ENCODE measurements around the gene OR10G4.
A peak's percentile ranks its signal among the peaks of the same experiment; 100 is the strongest.
"Not testable (repeated sequence)": the region's sequence is repeated elsewhere in the genome, so short reads cannot be mapped to it uniquely, and the experiment has no call there.

Gene OR10G4

GRCh38 chr11:124012697-124013096, at the start of gene OR10G4:
Gene OR10G4 (plus strand): TSS chr11:124012997. CDS start chr11:124015575, 2,578 bp downstream.
- no peak for DNase-seq (ENCODE audit: low read depth in 2 of 2)

- DNase-seq (ENCODE audit: low read depth in 2 of 2), result peak; percentile 20 to 21
Measured at GRCh38 chr11:123973816-123974215, 39.0 kb upstream of the OR10G4 start.

GRCh38 chr11:123976770-123977560, 35.8 kb upstream of the OR10G4 start:
- no peak for DNase-seq (ENCODE audit: low read depth in 2 of 2)

GRCh38 chr11:123977731-123978347, 35.0 kb upstream of the OR10G4 start, which contains the start of gene OR10S1:
Gene OR10S1 (minus strand): TSS chr11:123977781. CDS start chr11:123977664, 117 bp downstream.
- no peak for DNase-seq (ENCODE audit: low read depth in 2 of 2)

- DNase-seq (ENCODE audit: low read depth in 2 of 2), result no peak
Measured at GRCh38 chr11:123979311-123979710, 33.5 kb upstream of the OR10G4 start.

- no peak for DNase-seq (ENCODE audit: low read depth in 2 of 2)
Measured at GRCh38 chr11:123995119-123995518, 17.7 kb upstream of the OR10G4 start, which contains the start of gene OR10G6. Gene OR10G6 (minus strand): TSS chr11:123995161. CDS start chr11:123995161, 0 bp downstream.

- not testable (repeated sequence) for DNase-seq (ENCODE audit: low read depth in 2 of 2)
Measured at GRCh38 chr11:124015837-124016236, 3.0 kb downstream of the OR10G4 start.

- no peak for DNase-seq (ENCODE audit: low read depth in 2 of 2)
Measured at GRCh38 chr11:124026498-124026897, 13.7 kb downstream of the OR10G4 start, which contains the start of gene OR10G8. Gene OR10G8 (plus strand): TSS chr11:124026798. CDS start chr11:124029623, 2,825 bp downstream.

- DNase-seq (ENCODE audit: low read depth in 2 of 2), result no peak
Measured at GRCh38 chr11:124036666-124037065, 23.9 kb downstream of the OR10G4 start.

- DNase-seq (ENCODE audit: low read depth in 2 of 2), result no peak
Measured at GRCh38 chr11:124039557-124039956, 26.8 kb downstream of the OR10G4 start.

- DNase-seq (ENCODE audit: low read depth in 2 of 2), result no peak
Measured at GRCh38 chr11:124041254-124041653, 28.5 kb downstream of the OR10G4 start, which contains the start of gene OR10G7. Gene OR10G7 (minus strand): TSS chr11:124041325. CDS start chr11:124039001, 2,324 bp downstream.

GRCh38 chr11:124043420-124043819, 30.6 kb downstream of the OR10G4 start:
- no peak for DNase-seq (ENCODE audit: low read depth in 2 of 2)

GRCh38 chr11:124050748-124051147, 38.0 kb downstream of the OR10G4 start:
- DNase-seq (ENCODE audit: low read depth in 2 of 2), result no peak

GRCh38 chr11:124052966-124053365, 40.2 kb downstream of the OR10G4 start:
- no peak for DNase-seq (ENCODE audit: low read depth in 2 of 2)

Data from fibroblast of skin of left quadriceps (primary cell).